HL-60 (cell line): ENCODE results near the gene NCKIPSD.

Source experiments
- DNase-seq, 2 experiments: peaks; one replicate each; pipeline ENCODE4 v3.0.0-alpha.2; 2010 to 2020; ENCODE audit warnings: low read depth in 1 of 2, low spot score in 1 of 2
- H3K27ac ChIP-seq: fragments of 250-450 bp; sonication (Bioruptor Pico); replicated peaks from 2 replicates; pipeline ENCODE4 v1.5.1; 2020; ENCODE audit warnings: mild to moderate bottlenecking, moderate library complexity
- H3K27me3 ChIP-seq: fragments of 250-450 bp; sonication (Bioruptor Pico); 2 replicates; pipeline ENCODE4 v1.5.1; 2021; ENCODE audit warnings: mild to moderate bottlenecking, moderate library complexity; ENCODE audit not compliant: insufficient read depth, poor library complexity, severe bottlenecking
- H3K4me3 ChIP-seq: replicated peaks from 2 replicates; pipeline ENCODE4 v1.5.1; 2011; ENCODE audit warnings: mild to moderate bottlenecking, control low read depth, low read length; ENCODE audit not compliant: insufficient read depth
- CTCF ChIP-seq: IDR thresholded peaks from one replicate; pipeline ENCODE4 v1.5.1; 2011; ENCODE audit warnings: low read length, control low read depth, inconsistent platforms; ENCODE audit not compliant: insufficient read depth
- GABPA ChIP-seq: IDR thresholded peaks from 2 replicates; pipeline ENCODE4 v1.6.1; 2012; ENCODE audit warnings: low read depth
- POLR2AphosphoS5 ChIP-seq: IDR thresholded peaks from 2 replicates; pipeline ENCODE4 v1.6.1; 2012; ENCODE audit warnings: low read depth
- REST ChIP-seq: IDR thresholded peaks from 2 replicates; pipeline ENCODE4 v1.6.1; 2012; ENCODE audit warnings: low read depth; ENCODE audit not compliant: insufficient replicate concordance
- SPI1 ChIP-seq: IDR thresholded peaks from 2 replicates; pipeline ENCODE4 v1.6.1; 2012; ENCODE audit warnings: low read depth, mild to moderate bottlenecking, borderline replicate concordance

The NCKIPSD gene

GRCh38 chr3:48698891-48699290 is 13.2 kb upstream of the NCKIPSD start:
- Histone ChIP-seq H3K27me3 (no peaks in the 10 kb centered on the region), H3K27ac (no peak overlapping the region), H3K4me3 (no peak overlapping the region)
- TF ChIP-seq CTCF: no peak
- TF ChIP-seq GABPA: no peak
- TF ChIP-seq REST: no peak
- no peak for TF ChIP-seq POLR2AphosphoS5
- no peak for TF ChIP-seq SPI1
- DNase-seq: no peak

- TF ChIP-seq CTCF: no peak
- TF ChIP-seq REST: no peak
- no peak for TF ChIP-seq SPI1
- no peak for TF ChIP-seq POLR2AphosphoS5
- no peak for TF ChIP-seq GABPA
- no peak overlapping the region for H3K27ac ChIP-seq
- H3K4me3 ChIP-seq: no peak overlapping the region
- no peaks in the 10 kb centered on the region for H3K27me3 ChIP-seq
- no peak for DNase-seq
These were observed 12.2 kb upstream of the NCKIPSD start for GRCh38 chr3:48697952-48698351.

- H3K27ac ChIP-seq: no peak overlapping the region
These were observed 10.9 kb upstream of the NCKIPSD start for GRCh38 chr3:48696601-48697000.

More at GRCh38 chr3:48696601-48697000, 10.9 kb upstream of the NCKIPSD start:
- Histone ChIP-seq H3K27me3 (no peaks in the 10 kb centered on the region), H3K4me3 (no peak overlapping the region)
- TF ChIP-seq REST (no peak), POLR2AphosphoS5 (no peak), GABPA (no peak), SPI1 (no peak), CTCF (no peak)
- DNase-seq: no peak
